ENCODE measurements around the gene PRAC1.
A peak's percentile ranks its signal among the peaks of the same experiment; 100 is the strongest.
"Not testable (repeated sequence)": the region's sequence is repeated elsewhere in the genome, so short reads cannot be mapped to it uniquely, and the experiment has no call there.

PRAC1 gene

DNA sequence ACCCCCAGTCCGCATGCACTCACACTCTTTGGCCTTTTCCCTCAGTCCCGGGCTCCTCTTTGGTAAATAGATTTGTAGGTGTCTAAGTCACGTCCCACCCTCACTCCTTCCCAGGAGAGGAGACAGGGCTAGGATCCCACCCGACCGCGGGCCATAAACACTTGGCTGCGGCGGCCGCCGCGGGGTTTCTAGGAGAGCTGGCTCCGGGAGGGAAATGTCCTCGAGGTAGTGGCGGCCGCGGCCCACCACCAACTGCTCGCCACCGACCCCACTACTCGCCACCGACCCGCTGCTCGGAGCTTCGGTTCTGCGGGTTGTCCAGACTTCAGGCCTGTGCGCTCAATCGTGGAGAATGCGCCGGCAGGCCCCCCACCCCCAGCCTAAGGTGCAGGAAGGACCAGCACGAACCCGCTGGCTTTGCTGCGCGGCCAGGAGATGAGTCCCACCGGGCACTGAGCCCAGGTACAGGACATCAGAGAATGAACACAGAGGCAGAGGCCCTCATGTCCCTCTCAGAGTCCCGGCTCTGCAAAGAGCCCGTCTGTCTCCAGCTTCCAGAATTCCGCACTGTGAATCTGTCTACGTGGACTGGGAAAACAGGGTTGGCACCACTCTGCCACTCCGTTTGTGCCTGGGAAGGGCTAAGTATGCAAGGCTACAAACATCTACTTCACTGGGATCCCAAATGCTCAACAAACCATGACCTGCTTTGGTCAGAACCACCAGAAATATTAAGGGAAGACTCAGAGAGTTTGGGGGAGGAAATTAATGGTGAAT is 3.2 kb upstream of the PRAC1 start:
- DNase-seq = no peak

DNA sequence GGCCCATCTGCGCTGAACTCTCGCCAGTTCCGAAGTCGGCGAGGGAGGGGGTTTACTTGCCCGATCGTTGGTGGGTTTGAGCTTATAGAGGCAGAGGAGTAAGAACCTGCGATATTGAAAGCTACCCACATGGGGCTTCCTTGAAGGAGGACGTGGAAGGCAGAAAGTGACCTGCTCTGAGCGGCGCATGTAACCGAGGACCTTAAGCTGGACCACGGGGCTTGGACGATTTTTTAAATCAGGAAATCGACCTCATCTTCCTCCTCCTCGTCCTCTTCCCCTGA is 2.6 kb upstream of the PRAC1 start:
- DNase-seq = no peak

DNA sequence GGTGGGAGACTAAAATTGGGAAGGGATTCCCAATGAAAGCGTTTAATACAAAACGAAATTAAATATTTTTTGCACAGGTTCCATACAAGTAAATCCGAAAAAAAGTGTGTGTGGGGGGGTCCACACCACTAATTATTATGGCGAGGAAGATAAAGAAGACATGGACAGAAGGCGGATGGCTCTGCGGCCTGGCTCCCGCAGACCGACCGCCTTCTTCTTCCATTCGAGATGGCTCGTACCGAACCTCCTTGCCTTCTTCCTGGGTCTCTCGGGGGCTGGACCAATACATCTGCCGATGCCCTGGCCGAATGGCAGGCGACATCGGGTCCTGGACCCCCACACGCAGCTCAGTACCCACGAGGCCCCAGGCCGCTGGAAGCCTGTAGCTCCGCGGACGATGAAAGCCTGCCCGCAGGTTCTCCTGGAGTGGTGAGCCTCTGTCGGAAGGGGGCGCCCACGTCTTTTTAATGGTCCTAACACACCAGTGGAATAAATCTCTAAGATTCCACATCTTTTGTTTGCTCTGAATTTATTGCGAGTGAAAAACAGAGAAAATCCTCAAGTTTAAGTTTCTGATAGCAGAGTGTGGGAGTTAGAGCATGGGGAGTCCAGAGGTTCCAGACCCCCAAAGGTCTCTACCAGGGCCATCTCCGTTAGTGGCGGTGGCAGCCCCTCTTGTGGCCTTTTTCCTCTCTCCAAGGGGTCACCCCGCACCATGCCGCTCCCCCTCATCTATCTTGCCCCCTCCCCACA is 2.1 kb upstream of the PRAC1 start:
- peak; percentile 78 for DNase-seq

DNA sequence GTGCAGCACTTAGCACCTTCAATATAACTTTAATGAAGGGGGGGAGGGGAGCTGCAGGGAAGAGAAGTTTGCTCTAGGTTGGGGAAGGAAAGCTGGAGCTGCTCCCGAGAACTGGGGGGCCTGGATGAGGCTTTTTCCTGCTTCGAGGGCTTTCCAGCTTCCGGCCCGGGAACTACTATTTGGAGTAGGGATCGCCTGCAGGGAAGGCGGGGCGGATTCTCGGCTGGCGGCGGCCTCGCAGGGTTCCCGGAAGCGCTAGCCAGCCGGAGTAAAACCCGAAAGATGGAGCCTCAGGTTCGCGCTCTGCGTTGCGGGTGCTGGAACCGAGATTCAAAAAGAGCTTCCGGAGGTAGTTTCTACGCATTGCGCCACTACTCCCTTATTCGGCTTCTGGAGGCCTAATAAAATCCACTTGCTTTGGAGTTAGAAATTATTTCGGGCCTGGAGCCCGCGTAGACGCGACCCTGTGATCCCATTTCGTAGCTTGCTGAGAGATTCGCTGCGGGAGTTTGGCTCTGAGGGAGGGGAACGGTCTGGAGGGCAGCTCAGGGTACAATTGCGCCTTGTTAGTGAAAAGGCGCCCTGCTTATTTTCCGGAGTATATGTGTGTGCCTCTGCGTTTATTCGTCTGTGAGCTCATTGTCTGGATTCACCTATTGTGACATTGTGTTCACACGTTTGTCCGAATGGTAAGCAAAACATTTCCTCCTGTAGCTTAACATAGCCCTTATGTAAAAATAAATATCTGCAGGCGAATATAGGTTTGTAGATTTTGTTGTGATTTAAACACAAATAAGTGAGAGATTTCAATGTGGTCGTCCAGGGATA is 1.3 kb upstream of the PRAC1 start:
- DNase-seq = no peak

DNA sequence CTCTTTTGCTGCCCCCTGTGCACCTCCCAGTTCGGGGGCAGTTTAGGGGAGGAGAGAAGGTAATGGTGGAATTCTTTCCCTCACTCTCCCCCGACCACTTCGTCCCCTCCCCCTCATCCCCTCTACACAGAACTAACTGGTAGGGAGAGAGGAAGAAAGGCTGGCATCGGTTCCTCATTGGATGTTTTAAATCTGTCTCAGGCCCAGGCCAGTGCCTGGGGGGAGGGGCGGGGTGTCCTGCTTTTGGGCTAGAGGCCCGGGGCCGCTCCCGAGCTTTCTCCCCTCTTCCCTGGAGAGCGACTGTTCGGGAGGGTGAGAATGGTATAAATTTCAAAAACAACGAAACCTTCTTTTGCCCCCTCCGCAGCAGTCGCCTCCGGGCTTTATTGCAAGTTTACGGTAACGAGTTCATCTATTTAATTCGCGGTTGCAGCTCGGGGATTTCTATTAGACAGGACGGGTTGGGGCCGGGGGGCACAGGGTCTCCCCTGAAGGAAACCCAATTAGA is 651 bp upstream of the PRAC1 start, which contains the start of gene PRAC2:
PRAC2 (plus strand) TSS at position 271 of the 508 bp plus-strand sequence. CDS start 1,226 bp downstream, outside the sequence.
- DNase-seq = no peak

DNA sequence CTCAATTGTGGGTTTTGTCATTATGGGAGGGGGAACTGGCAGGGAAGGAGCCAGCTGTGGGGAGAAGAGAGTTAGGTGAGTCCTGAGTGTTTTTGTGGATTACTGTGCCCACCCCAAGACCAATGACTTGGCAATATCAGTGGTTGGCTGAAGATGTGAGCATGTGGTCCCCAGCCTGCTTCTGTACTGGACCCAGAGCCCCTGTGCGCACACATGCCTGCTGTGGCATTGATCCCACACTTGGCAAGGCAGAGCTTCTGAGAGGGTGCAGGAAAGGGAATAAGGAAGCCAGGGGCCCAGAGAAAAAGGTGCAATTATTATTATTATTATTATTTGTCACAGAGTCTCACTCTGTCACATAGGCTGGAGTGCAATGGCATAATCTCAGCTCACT is 1.3 kb downstream of the PRAC1 start:
- no peak for DNase-seq

DNA sequence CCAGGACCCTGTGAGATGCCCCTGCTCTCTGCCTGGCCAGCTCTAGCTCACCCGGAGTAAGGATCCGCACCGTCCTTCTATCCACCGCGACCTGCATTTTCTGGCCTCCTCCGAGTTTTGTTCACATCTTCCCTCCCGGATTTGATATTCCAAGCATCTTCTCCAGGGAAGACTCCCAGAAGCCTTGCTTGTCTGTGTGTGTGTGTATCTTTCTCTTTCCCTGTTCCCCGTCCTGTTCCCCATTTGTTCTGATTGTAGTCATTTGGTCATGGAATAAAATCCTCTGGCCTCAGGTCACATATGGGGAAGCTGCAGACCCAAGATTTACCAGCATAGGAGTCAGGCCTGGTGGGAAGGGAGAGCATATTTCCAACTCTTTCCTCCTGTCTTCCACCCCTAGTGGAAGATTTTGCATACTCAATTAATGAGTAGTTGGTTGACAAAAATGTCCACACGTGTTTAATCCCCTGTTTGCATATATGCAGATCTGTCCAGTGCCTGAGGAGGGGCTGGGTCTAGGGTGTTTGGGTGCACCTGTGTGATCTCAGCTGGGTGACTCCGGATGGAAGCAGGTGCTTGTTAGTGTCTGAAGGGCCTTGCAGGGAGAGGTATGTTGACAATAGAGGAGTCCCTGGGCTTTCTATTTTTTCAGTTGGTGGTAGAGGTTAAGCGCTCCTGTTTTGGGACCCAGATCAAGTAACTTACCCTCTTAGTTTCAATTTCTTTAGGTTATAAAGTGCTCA is 1.9 kb downstream of the PRAC1 start:
- no peak for DNase-seq

DNA sequence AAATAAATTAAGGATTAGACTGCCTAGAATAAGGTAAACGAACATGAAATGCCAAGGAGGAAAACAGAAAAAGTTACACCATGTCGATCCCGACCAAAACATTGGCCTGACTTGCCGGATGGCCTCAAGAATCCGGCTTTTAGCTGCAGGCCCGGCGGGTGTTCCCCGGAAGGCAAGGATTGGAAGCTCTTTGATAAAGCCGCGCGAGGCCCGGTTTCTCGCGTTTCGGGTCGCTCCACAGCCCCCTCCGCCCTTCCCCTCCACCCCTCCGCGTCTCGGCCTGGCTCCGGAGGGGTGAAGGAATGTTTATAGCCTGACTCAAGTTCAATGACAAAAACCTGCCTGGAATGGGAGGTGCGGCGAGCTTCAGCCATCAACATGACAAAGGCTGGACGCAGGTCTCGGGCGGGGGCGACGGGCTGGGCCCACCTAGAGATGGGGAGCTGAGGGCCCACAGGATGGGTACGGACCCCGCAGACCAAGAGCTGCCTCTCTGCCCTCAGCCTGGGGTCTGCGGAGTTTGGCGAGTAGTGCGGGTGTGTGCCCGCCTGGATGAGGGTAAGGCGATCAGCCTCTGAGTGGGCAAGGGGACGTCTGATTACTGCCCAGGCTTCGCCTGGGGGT is 2.6 kb downstream of the PRAC1 start:
- DNase-seq = no peak

DNA sequence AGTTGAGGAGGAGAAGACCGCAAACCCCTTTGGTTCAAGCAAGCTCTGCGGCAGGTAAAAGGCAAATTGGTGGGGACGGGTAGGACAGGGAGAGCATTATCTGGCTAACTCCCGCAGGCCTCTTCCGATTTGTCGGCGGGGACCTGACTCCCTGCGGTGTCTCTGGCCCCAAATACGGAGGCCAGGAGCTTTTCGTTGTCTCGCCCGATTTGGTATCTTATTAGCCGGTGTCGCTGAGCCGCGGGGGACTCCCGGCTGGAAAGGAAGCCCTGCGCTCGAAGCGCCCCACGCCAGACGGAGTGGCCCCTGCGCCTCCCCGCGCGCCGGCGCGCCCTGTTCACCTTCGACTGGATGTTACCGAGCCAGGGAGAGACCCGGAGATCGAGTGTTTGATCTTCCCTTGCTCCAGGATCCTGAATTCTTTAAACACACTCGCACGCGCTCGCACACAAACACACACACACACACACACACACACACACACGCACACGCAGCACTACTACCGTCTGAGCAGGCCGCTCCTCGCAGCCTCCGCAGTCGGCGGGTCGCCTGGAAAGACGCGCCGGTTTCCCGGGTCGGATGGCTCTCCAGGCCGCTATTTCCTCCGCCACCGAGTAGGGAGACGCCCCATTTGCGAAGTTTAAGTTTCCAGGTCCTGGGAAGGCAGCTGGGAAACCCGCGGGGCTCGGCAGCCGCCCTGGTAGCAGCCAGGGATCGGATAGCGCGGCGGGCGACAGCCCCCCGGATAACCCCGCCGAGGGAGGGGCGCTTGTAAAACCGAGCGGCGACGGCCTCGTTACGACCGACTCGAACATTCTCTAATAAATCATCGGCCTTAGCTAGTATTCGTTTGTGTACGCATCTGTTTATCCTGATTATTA is 3.3 kb downstream of the PRAC1 start:
- no peak for DNase-seq

DNA sequence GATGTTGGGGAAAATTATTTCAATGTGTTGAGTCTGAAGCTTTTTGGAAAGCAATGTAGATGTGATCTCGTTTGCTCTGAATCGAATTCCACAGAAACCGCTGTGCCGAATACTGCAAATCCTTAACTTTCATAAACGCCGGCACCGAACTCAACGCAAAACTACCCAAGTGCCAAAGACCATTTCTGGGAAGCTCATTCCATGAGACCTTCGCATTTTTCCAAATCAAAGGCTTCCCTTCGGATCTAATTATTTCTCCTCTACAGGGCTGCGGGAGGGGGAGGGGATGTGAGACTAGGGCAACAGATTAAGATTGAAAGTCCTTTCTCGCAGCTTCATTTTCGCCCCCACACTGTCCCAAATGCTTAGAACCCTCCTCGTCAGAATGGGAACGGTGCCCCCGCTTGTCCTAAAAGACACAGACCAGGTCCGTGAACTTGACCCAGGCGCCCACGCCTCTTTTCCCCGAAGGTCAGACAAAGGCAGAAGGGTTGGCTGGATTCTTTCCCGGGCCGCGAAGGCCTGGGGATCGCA is 4.0 kb downstream of the PRAC1 start:
- no peak for DNase-seq

DNA sequence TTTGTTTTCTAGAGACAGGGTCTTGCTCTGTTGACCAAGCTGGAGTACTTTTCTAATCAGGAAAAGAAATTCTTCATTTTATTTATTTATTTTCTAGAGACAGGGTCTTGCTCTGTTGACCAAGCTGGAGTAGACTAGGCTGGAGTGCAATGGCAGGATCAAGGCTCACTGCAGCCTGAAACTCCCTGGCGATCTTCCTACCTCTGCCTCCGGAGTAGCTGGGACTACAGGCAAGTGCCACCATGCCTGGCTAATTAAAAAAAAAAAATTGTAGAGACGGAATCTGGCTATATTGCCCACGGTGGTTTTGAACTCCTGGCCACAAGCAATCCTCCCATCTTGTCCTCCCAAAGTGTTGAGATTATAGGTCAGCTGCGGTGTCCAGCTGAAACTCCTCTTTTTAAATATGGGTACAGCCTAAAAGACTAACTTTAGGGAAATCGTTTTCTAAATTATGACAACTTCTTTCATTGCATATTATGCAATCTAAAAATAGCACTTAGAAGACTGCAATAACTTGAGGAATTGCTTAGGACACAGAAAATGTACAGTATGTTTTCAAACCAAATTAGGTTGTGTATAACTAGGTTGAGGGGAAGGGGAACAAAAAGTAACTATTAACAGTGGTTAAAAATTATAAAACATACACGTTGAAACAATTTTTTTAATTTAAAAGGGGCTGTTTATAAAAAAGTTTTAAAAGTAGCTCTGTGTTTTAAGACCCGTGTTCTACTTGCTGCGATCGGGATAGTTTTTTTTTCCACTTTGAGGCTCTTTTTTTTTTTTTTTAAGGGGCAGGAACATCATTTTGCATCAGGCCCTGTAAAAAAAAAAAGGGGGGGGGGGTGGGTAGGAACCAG is 4.7 kb downstream of the PRAC1 start:
- no peak for DNase-seq

DNA sequence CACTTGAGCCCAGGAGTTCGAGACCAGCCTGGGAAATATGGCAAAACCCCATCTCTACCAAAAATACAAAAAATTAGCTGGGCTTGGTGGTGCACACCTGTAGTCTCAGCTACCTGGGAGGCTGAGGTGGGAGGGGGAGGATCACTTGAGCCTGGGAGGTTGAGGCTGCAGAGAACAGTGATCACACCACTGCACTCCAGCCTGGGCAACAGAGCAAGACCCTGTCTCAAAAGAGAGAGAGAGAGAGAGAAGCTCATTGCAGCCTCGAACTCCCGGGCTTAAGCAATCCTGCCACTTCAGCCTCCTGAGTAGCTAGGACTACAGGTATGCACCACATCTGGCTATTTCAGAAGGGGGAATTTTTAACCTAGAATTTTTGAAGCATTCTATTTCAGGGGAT is 5.8 kb downstream of the PRAC1 start:
- not testable (repeated sequence) for DNase-seq

DNA sequence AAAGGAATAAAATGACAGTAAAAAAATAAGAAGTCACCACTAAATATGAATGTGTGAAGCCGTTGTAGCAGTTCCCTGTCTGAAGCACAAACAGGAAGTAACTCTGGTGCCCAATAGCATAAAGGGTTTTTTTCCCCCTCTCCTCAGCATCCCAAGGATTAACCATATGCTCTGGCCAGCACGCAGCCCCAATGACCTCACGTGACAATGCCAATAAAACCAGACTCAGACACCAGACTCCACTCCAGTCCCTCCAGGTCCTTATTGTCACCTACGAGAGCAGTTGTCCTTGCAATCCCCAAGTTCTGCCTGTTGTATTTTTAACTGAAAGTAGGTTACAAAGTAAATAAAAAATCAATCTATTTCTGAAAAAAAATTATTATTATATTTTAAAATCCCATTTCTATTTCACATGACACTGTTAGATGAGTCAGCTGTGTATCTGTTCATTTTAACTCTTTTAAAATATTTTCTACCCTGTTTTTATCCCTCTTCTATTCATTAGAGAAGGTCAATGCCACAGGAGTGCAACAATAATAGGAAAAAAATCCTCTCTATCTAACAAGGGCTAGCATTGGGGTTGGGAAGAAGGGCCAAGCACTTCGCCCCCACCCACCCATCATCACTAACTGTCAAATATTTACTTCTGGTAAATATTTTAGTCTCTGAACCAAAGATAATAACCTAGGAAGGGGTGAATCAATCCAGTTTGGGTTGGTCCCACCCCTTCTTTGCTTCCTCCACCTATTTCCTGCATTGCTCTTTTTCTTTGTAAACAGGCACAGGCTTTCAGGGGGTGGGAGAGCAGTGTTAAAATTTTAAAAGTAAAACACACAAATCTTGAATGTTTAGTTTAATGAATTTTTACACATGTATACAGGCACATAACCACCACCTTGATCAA is 6.6 kb downstream of the PRAC1 start:
- no peak for DNase-seq

DNA sequence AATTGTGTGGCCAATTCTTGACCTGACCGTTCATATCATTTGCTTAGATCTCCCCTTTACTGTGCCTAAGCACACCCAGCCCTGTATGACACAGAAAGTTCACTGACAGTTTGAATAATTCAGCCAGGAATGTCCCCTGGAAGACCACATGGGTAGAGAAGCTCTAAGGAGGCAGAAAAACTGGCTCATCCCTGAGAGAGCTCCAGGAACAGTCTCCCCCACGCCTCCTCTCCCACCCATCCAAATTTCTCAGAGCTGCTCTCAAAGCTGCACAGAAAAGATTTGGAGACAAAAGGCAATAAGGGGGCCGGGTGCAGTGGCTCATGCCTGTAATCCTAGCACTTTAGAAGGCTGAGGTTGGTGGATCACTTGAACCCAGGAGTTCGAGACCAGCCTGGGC is 11.2 kb downstream of the PRAC1 start:
- no peak for DNase-seq

DNA sequence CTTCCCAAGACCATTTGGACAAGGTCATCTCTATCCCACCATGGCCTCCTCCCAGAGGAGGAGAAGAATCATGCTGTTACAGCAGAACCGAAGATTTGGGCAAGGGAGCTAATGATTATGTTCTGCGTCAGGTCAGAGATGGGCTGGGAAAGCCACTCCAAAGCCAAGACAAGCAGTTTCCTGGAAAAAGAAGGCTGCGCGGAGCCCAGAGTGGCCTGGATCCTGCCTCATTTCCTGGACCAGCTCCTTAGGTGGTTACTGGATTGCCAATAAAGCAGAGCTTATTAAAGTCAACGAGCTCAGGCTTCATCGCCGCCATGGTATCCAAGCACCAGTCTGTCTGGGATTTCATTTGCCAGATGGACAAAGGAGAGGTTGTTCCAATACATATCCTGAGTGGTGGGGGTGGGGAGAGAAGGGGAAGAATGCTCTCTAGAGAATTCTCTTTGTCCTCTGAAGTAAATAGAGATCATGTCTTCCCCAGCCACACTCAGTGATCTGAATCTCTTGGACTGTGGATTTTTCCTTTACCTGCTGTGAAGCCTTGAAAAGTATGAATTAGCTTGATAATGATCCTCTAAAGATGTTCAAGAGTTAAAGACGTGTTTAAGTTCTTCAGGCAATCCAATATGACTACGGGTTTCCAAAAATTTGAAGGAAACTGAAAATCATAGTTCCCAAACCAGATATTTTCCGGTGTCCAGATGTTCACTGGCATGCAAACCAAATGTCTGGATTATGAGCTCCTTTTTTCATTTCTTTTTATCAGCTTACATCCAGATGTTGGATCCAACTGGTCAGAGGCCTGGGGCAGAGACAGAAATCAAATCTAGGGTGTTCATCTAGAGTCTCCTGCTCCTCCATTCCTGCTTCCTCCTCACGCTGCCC is 17.7 kb downstream of the PRAC1 start:
- no peak for DNase-seq

DNA sequence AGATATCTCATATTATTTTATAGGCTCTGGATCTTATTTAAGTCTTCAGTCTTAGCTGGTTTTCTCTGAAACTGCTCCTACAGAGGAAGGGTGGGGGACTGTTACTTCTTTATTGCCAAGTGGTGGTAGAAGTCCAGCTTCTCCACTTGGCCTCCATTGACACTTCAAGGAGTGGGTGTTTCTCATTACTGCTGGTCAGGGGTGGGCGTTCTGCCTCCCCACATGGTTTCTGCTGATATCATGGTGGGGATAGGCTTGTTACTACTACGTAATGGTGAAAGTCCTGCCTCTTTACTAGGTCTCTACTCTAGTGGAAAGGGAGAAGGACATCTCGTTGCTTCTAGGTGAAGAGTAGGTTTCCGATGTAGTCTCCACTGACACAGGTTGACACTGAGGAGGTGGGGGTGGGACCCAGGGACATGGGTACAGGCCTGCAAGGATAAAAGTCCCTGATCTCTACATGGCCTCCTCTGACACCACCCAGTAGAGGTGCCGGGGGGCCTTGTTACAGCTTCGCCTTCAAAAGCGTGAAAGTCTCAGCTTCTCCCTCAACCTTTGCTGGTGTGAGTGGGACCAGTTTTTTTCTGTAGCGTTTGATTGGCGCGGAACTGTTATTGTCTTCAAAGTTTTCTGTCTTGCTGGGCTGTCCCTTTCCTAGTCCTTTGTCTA is 20.3 kb downstream of the PRAC1 start:
- DNase-seq = no peak

DNA sequence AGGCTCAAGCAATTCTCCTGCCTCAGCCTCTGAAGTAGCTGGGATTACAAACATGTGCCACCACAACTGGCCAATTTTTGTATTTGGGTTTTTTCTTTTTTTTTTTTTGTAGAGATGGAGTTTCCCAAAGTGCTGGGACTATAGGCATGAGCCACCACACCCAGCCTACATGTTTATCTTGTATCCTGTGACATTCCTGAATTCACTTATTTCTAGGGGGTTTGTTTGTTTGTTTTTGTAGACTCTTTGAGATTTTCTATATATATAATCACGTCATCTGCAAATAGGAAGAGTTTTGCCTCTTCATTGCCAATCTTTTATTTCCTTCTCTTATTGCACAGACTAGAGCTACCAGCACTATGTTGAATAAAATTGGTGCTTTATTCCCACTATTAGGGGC is 29.1 kb downstream of the PRAC1 start:
- no peak for DNase-seq
